Panc1 (cell line): ENCODE data around the gene POLRMT. TPM values are rescaled to one million over a fixed set of nuclear protein-coding genes. Genes with fewer than 3 reads are reported as not detected.

ENCODE experiments used
- ATAC-seq: fragments of 200-7000 bp; cut with Tn5 transposase; 2 replicates; pipeline ENCODE4 v1.9.1; 2020; ENCODE audit warnings: mild to moderate bottlenecking, moderate library complexity
- BruUV-seq: library from RNA; stranded (reverse); fragments of 400-500 nt; replicated peaks from 2 replicates; lab custom pipeline; 2021; lab: Mats Ljungman, UMichigan
- CTCF ChIA-PET: fragments of 300-600 bp; sonication (Branson Sonifier 250); formaldehyde crosslinking; loops from one replicate; lab custom pipeline; 2022; ENCODE audit warnings: antibody characterized with exemption; lab: Charles Lee
- POLR2A ChIA-PET: fragments of 300-600 bp; sonication (Branson Sonifier 250); formaldehyde crosslinking; loops from one replicate; lab custom pipeline; 2022; ENCODE audit warnings: antibody characterized with exemption; lab: Charles Lee
- DNase-seq: peaks from one replicate; pipeline ENCODE4 v3.0.0-alpha.2; 2010; ENCODE audit warnings: low read depth, low spot score
- H3K27ac ChIP-seq: 2 replicates; pipeline ENCODE4 v1.5.1; 2011; ENCODE audit warnings: mild to moderate bottlenecking, low read length, inconsistent platforms
- H3K27me3 ChIP-seq: fragments of 200-500 bp; sonication (Bioruptor generic); 2 replicates; pipeline ENCODE4 v1.6.0; 2014; ENCODE audit warnings: low read length, inconsistent platforms; ENCODE audit not compliant: control insufficient read depth, insufficient read depth
- H3K36me3 ChIP-seq: fragments of 200-500 bp; sonication (Bioruptor generic); 2 replicates; pipeline ENCODE4 v1.5.1; 2014; ENCODE audit warnings: inconsistent platforms, mild to moderate bottlenecking, low read length, moderate library complexity; ENCODE audit not compliant: control insufficient read depth, insufficient read depth
- H3K4me1 ChIP-seq: 2 replicates; pipeline ENCODE4 v1.5.1; 2011; ENCODE audit warnings: inconsistent platforms, mild to moderate bottlenecking, low read length, moderate library complexity; ENCODE audit not compliant: control insufficient read depth, insufficient read depth
- H3K4me3 ChIP-seq, 2 experiments: 2 replicates each; pipeline ENCODE4 v1.5.1; 2011 to 2012; ENCODE audit warnings: low read depth in 2 of 2, low read length in 2 of 2, mild to moderate bottlenecking in 2 of 2, inconsistent platforms in 1 of 2, moderate library complexity in 1 of 2
- H3K9me3 ChIP-seq: fragments of 200-500 bp; sonication (Bioruptor generic); 2 replicates; pipeline ENCODE4 v1.5.1; 2014; ENCODE audit warnings: low read depth, mild to moderate bottlenecking, inconsistent platforms, low read length, moderate library complexity; ENCODE audit not compliant: control insufficient read depth, insufficient read depth
- POLR2AphosphoS5 ChIP-seq: IDR thresholded peaks from 2 replicates; pipeline ENCODE4 v1.6.1; 2012; ENCODE audit warnings: mild to moderate bottlenecking, low read depth, low read length, moderate library complexity
- REST ChIP-seq, 2 experiments: IDR thresholded peaks; 2 replicates each; pipeline ENCODE4 v1.6.1; 2011 to 2012; ENCODE audit warnings: low read depth in 2 of 2, control low read depth in 1 of 2, low read length in 1 of 2, mild to moderate bottlenecking in 1 of 2, moderate library complexity in 1 of 2; ENCODE audit not compliant: insufficient read depth in 1 of 2
- SIN3A ChIP-seq: IDR thresholded peaks from 2 replicates; pipeline ENCODE4 v1.6.1; 2012; ENCODE audit warnings: low read depth, mild to moderate bottlenecking, low read length, moderate library complexity, borderline replicate concordance; ENCODE audit not compliant: insufficient read depth
- TCF7L2 ChIP-seq: IDR thresholded peaks from 2 replicates; pipeline ENCODE4 v1.6.1; 2011; ENCODE audit warnings: mild to moderate bottlenecking, low read depth, low read length, inconsistent platforms
- in situ Hi-C: cut with HindIII; loops from 2 replicates; pipeline ENCODE4 v1.10.0; 2016; ENCODE audit warnings: low sequenced_read_pairs, low pct_unique_long_range_greater_than_20kb
- intact Hi-C: fragments of 100-400 bp; cut with micrococcal nuclease; formaldehyde crosslinking; loops from one replicate; pipeline ENCODE4 v1.10.0; 2022; ENCODE audit not compliant: unreplicated experiment
- total RNA-seq: library from RNA; stranded (reverse); gene quantifications from one replicate; pipeline ENCODE4 v1.2.1, GENCODE V29; 2021; ENCODE audit not compliant: unreplicated experiment

Gene POLRMT
- total RNA-seq, 1 experiment from 2014 or later: 56.0 TPM

- no peak for TF ChIP-seq SIN3A
These were observed 59.9 kb downstream of the POLRMT start (continued) for GRCh38 chr19:573519-573825.

GRCh38 chr19:572743-573518 lies 60.4 kb downstream of the POLRMT start:
- DNase-seq (no peak), ATAC-seq (peak; percentile 1; the same call in 1 of the 2 replicates)
- peaks cover 8% of the 10 kb centered on the region; the same call in 1 of the 2 replicates for H3K36me3 ChIP-seq
- TF ChIP-seq SIN3A (peak; percentile 34; the same call in 1 of the 2 replicates), TCF7L2 (no peak)
- intact Hi-C loops: no loop called here
- POLR2A ChIA-PET: no interaction called here
- in situ Hi-C loops: no loop called here
- no peaks in the 10 kb centered on the region for H3K27me3 ChIP-seq
- H3K4me3 ChIP-seq: peak overlapping the region; percentile 87 to 94
- CTCF ChIA-PET: interaction anchor here (0.5 kb wide), 1 partner anchor 56 kb away, joined by 3 read pairs; no protein-coding TSS in a partner anchor
- peak overlapping the region; percentile 88 for H3K27ac ChIP-seq
- peaks cover 19% of the 10 kb centered on the region for H3K4me1 ChIP-seq
- TSS peak; percentile 85 for BruUV-seq
- no peaks in the 10 kb centered on the region for H3K9me3 ChIP-seq

- TF ChIP-seq REST (IDR thresholded peaks at IDR 0.05; ENCODE audit: insufficient read depth in 1 of 2, low read depth in 2 of 2, low read length in 1 of 2) (no peak), POLR2AphosphoS5 (peak; percentile 95), SIN3A (0 out of 2 replicates have a peak, but pooled peaks have one; percentile 1), TCF7L2 (peak; percentile 68; the same call in 1 of the 2 replicates)
- peak within 1 kb of the TSS; percentile 87 to 94 for H3K4me3 ChIP-seq
- no peaks in the 10 kb centered on the region for H3K27me3 ChIP-seq
- DNase-seq (peak; percentile 82), ATAC-seq (peak; percentile 78)
- CTCF ChIA-PET: interaction anchor here (0.5 kb wide), 1 partner anchor 16 kb away, joined by 4 read pairs; no protein-coding TSS in a partner anchor
- peaks cover 19% of the 10 kb centered on the region for H3K4me1 ChIP-seq
- POLR2A ChIA-PET: no interaction called here
- intact Hi-C loops: no loop called here
- H3K9me3 ChIP-seq: no peaks in the 10 kb centered on the region
- in situ Hi-C loops: no loop called here
- peak within 1 kb of the TSS; percentile 97 for H3K27ac ChIP-seq
- no TSS peak for BruUV-seq
- H3K36me3 ChIP-seq: peaks cover 8% of the 10 kb centered on the region; the same call in 1 of the 2 replicates
These were observed 61.1 kb downstream of the POLRMT start, which contains the start of gene BSG for GRCh38 chr19:572140-572742. BSG (plus strand) TSS chr19:572596; CDS start chr19:572635, 39 bp downstream.
